GM21528 (cell line): Measurements from ENCODE around the gene RPA1.

Experiments used
- ATAC-seq: cut with Tn5 transposase; IDR thresholded peaks from one replicate; pipeline ENCODE4 v1.9.1; 2021; ENCODE audit warnings: mild to moderate bottlenecking, moderate library complexity; ENCODE audit not compliant: unreplicated experiment, low FRiP score

RPA1 gene

GRCh38 chr17:1936766-1937165 is 107.0 kb downstream of the RPA1 start:
- ATAC-seq = no peak

- ATAC-seq = no peak
These were observed 107.7 kb downstream of the RPA1 start for GRCh38 chr17:1937461-1937860.

GRCh38 chr17:1939981-1940809 is 110.4 kb downstream of the RPA1 start:
- no peak for ATAC-seq

GRCh38 chr17:1940810-1941185 is 111.0 kb downstream of the RPA1 start:
- no peak for ATAC-seq

- no peak for ATAC-seq
These were observed 111.7 kb downstream of the RPA1 start for GRCh38 chr17:1941272-1942065.

GRCh38 chr17:1942066-1942365 is 112.2 kb downstream of the RPA1 start:
- no peak for ATAC-seq

- ATAC-seq = no peak
These were observed 113.0 kb downstream of the RPA1 start for GRCh38 chr17:1942666-1943435.

- ATAC-seq = no peak
These were observed 113.6 kb downstream of the RPA1 start for GRCh38 chr17:1943436-1943831.

- ATAC-seq = no peak
These were observed 115.8 kb downstream of the RPA1 start for GRCh38 chr17:1945621-1946020.

GRCh38 chr17:1946021-1946932 is 116.5 kb downstream of the RPA1 start:
- ATAC-seq = no peak

GRCh38 chr17:1947229-1947742 is 117.5 kb downstream of the RPA1 start:
- ATAC-seq = no peak

GRCh38 chr17:1947743-1948516 is 118.1 kb downstream of the RPA1 start:
- ATAC-seq = no peak

- no peak for ATAC-seq
These were observed 118.7 kb downstream of the RPA1 start for GRCh38 chr17:1948517-1948825.
